ENCODE data around the gene OR10H5.
"Not testable (repeated sequence)": the region's sequence is repeated elsewhere in the genome, so short reads cannot be mapped to it uniquely, and the experiment has no call there.

OR10H5 gene

GRCh38 chr19:15828121-15828610 lies 40.7 kb downstream of the OR10H5 start:
- H3K27ac ChIP-seq (ENCODE audit: low read length): no peak overlapping the region
- no peak overlapping the region for H3K4me3 ChIP-seq (ENCODE audit: low read depth in 1 of 2, low read length in 2 of 2)
- H2AFZ ChIP-seq (ENCODE audit: low read depth, low read length): no peak overlapping the region
- no peak for DNase-seq
- TF ChIP-seq EZH2 (IDR thresholded peaks at IDR 0.05; ENCODE audit: borderline replicate concordance, low read depth, low read length, severe bottlenecking) (no peak), CTCF (IDR thresholded peaks at IDR 0.05; ENCODE audit: borderline replicate concordance, extremely low read depth, low read length, poor library complexity, severe bottlenecking) (no peak)
- H3K9me3 ChIP-seq (ENCODE audit: insufficient read depth, low read length, severe bottlenecking): no peaks in the 10 kb centered on the region
- no peak overlapping the region for H3K9ac ChIP-seq (ENCODE audit: low read depth, low read length)
- H3K4me2 ChIP-seq (ENCODE audit: insufficient read depth, low read length): no peak overlapping the region
- H3K27me3 ChIP-seq (ENCODE audit: insufficient read depth, low read length, poor library complexity): no peaks in the 10 kb centered on the region
- ATAC-seq (ENCODE audit: insufficient read depth, low read depth): no peak
- no peaks in the 10 kb centered on the region for H4K20me1 ChIP-seq (ENCODE audit: insufficient read depth, low read length)
- no peaks in the 10 kb centered on the region for H3K36me3 ChIP-seq (ENCODE audit: insufficient read depth, low read length)
- H3K79me2 ChIP-seq (ENCODE audit: insufficient read depth, low read length): no peaks in the 10 kb centered on the region
- no peaks in the 10 kb centered on the region for H3K4me1 ChIP-seq (ENCODE audit: insufficient read depth, low read length)

- H3K4me1 ChIP-seq (ENCODE audit: insufficient read depth, low read length); H3K4me2 ChIP-seq (ENCODE audit: insufficient read depth, low read length); H3K27ac ChIP-seq (ENCODE audit: low read length); ATAC-seq (ENCODE audit: insufficient read depth, low read depth); H3K4me3 ChIP-seq (ENCODE audit: low read depth in 1 of 2, low read length in 2 of 2); H3K27me3 ChIP-seq (ENCODE audit: insufficient read depth, low read length, poor library complexity); H2AFZ ChIP-seq (ENCODE audit: low read depth, low read length); H4K20me1 ChIP-seq (ENCODE audit: insufficient read depth, low read length); DNase-seq; H3K79me2 ChIP-seq (ENCODE audit: insufficient read depth, low read length); H3K9ac ChIP-seq (ENCODE audit: low read depth, low read length); H3K9me3 ChIP-seq (ENCODE audit: insufficient read depth, low read length, severe bottlenecking); H3K36me3 ChIP-seq (ENCODE audit: insufficient read depth, low read length): not testable (repeated sequence)
These were observed 41.3 kb downstream of the OR10H5 start for GRCh38 chr19:15828611-15829305.

DNA sequence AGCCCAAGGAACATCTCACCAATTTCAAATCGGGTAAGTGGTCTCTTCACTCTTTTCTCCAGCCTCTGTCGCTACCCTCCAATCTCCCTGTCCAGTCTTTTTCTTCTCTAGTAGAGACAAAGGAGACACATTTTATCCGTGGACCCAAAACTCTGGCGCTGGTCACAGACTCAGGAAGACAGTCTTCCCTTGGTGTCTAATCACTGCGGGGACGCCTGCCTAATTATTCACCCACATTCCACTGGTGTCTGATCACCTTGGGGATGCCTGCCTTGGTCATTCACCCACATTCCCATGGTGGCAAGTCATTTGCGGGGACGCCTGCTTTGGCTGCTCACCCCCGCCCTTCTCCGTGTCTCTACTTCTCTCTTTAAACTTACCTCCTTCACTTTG lies 41.8 kb downstream of the OR10H5 start:
- Histone ChIP-seq H4K20me1 (ENCODE audit: insufficient read depth, low read length) (no peaks in the 10 kb centered on the region), H3K79me2 (ENCODE audit: insufficient read depth, low read length) (no peaks in the 10 kb centered on the region), H3K4me2 (ENCODE audit: insufficient read depth, low read length) (no peak overlapping the region), H3K9me3 (ENCODE audit: insufficient read depth, low read length, severe bottlenecking) (no peaks in the 10 kb centered on the region), H3K27me3 (ENCODE audit: insufficient read depth, low read length, poor library complexity) (no peaks in the 10 kb centered on the region), H3K27ac (ENCODE audit: low read length) (no peak overlapping the region), H3K4me1 (ENCODE audit: insufficient read depth, low read length) (no peaks in the 10 kb centered on the region), H3K4me3 (ENCODE audit: low read depth in 1 of 2, low read length in 2 of 2) (no peak overlapping the region), H2AFZ (ENCODE audit: low read depth, low read length) (no peak overlapping the region), H3K36me3 (ENCODE audit: insufficient read depth, low read length) (no peaks in the 10 kb centered on the region), H3K9ac (ENCODE audit: low read depth, low read length) (no peak overlapping the region)
- ATAC-seq (ENCODE audit: insufficient read depth, low read depth): no peak
- TF ChIP-seq EZH2 (IDR thresholded peaks at IDR 0.05; ENCODE audit: borderline replicate concordance, low read depth, low read length, severe bottlenecking) (no peak), CTCF (IDR thresholded peaks at IDR 0.05; ENCODE audit: borderline replicate concordance, extremely low read depth, low read length, poor library complexity, severe bottlenecking) (no peak)
- DNase-seq: no peak

- no peak overlapping the region for H3K4me2 ChIP-seq (ENCODE audit: insufficient read depth, low read length)
- no peaks in the 10 kb centered on the region for H3K79me2 ChIP-seq (ENCODE audit: insufficient read depth, low read length)
- no peak overlapping the region for H3K4me3 ChIP-seq (ENCODE audit: low read depth in 1 of 2, low read length in 2 of 2)
- no peaks in the 10 kb centered on the region for H4K20me1 ChIP-seq (ENCODE audit: insufficient read depth, low read length)
- no peak overlapping the region for H2AFZ ChIP-seq (ENCODE audit: low read depth, low read length)
- no peaks in the 10 kb centered on the region for H3K4me1 ChIP-seq (ENCODE audit: insufficient read depth, low read length)
- H3K9ac ChIP-seq (ENCODE audit: low read depth, low read length): no peak overlapping the region
- DNase-seq (no peak), ATAC-seq (ENCODE audit: insufficient read depth, low read depth) (no peak)
- TF ChIP-seq CTCF (IDR thresholded peaks at IDR 0.05; ENCODE audit: borderline replicate concordance, extremely low read depth, low read length, poor library complexity, severe bottlenecking) (no peak), EZH2 (IDR thresholded peaks at IDR 0.05; ENCODE audit: borderline replicate concordance, low read depth, low read length, severe bottlenecking) (no peak)
- no peaks in the 10 kb centered on the region for H3K27me3 ChIP-seq (ENCODE audit: insufficient read depth, low read length, poor library complexity)
- H3K36me3 ChIP-seq (ENCODE audit: insufficient read depth, low read length): no peaks in the 10 kb centered on the region
- H3K9me3 ChIP-seq (ENCODE audit: insufficient read depth, low read length, severe bottlenecking): no peaks in the 10 kb centered on the region
- no peak overlapping the region for H3K27ac ChIP-seq (ENCODE audit: low read length)
These were observed 42.3 kb downstream of the OR10H5 start for GRCh38 chr19:15829786-15830185.

Data from DND-41 (cell line).